Measurements from ENCODE around the gene MYO18B. TPM values are rescaled to one million over a fixed set of nuclear protein-coding genes. Genes with fewer than 3 reads are reported as not detected.

MYO18B gene
- total and polyA plus RNA-seq, 9 donors = 47.3 to 92.1 (median 74.7) TPM

- H3K36me3 ChIP-seq (ENCODE audit: control insufficient read depth, insufficient read depth, low read length) = peaks cover 67% of the 10 kb centered on the region
- H3K4me3 ChIP-seq (ENCODE audit: low read length) = no peak overlapping the region
- no peak overlapping the region for H3K27ac ChIP-seq (ENCODE audit: low read length)
- 92% methylated on average over 5 of the region's 11 CpGs for WGBS (ENCODE audit: insufficient coverage)
- H3K9me3 ChIP-seq (replicated peaks; ENCODE audit: control insufficient read depth, low read depth, low read length) = peaks cover 2% of the 10 kb centered on the region
- H3K4me1 ChIP-seq (ENCODE audit: control insufficient read depth, insufficient read depth, low read length) = no peaks in the 10 kb centered on the region
- H3K27me3 ChIP-seq (ENCODE audit: control insufficient read depth, insufficient read depth, low read length) = no peaks in the 10 kb centered on the region
- no peak for DNase-seq
Observed at GRCh38 chr22:25829808-25830777, 88.1 kb downstream of the MYO18B start.

GRCh38 chr22:25833091-25833490 lies 91.1 kb downstream of the MYO18B start:
- 82% methylated on average over 5 of the region's 5 CpGs for WGBS (ENCODE audit: insufficient coverage)
- DNase-seq = no peak
- Histone ChIP-seq H3K36me3 (ENCODE audit: control insufficient read depth, insufficient read depth, low read length) (peaks cover 66% of the 10 kb centered on the region), H3K27ac (ENCODE audit: low read length) (no peak overlapping the region), H3K4me1 (ENCODE audit: control insufficient read depth, insufficient read depth, low read length) (peaks cover 3% of the 10 kb centered on the region), H3K9me3 (replicated peaks; ENCODE audit: control insufficient read depth, low read depth, low read length) (peaks cover 2% of the 10 kb centered on the region), H3K4me3 (ENCODE audit: low read length) (no peak overlapping the region), H3K27me3 (ENCODE audit: control insufficient read depth, insufficient read depth, low read length) (no peaks in the 10 kb centered on the region)

GRCh38 chr22:25833676-25834075 lies 91.7 kb downstream of the MYO18B start:
- no peaks in the 10 kb centered on the region for H3K27me3 ChIP-seq (ENCODE audit: control insufficient read depth, insufficient read depth, low read length)
- no peak overlapping the region for H3K27ac ChIP-seq (ENCODE audit: low read length)
- DNase-seq = no peak
- H3K36me3 ChIP-seq (ENCODE audit: control insufficient read depth, insufficient read depth, low read length) = peaks cover 67% of the 10 kb centered on the region
- WGBS (ENCODE audit: insufficient coverage) = 80% methylated on average over 2 of the region's 2 CpGs
- peaks cover 2% of the 10 kb centered on the region for H3K9me3 ChIP-seq (replicated peaks; ENCODE audit: control insufficient read depth, low read depth, low read length)
- H3K4me1 ChIP-seq (ENCODE audit: control insufficient read depth, insufficient read depth, low read length) = peaks cover 3% of the 10 kb centered on the region
- H3K4me3 ChIP-seq (ENCODE audit: low read length) = no peak overlapping the region

GRCh38 chr22:25834490-25834889 lies 92.5 kb downstream of the MYO18B start:
- Histone ChIP-seq H3K4me1 (ENCODE audit: control insufficient read depth, insufficient read depth, low read length) (peaks cover 3% of the 10 kb centered on the region), H3K4me3 (ENCODE audit: low read length) (no peak overlapping the region), H3K27me3 (ENCODE audit: control insufficient read depth, insufficient read depth, low read length) (no peaks in the 10 kb centered on the region), H3K9me3 (replicated peaks; ENCODE audit: control insufficient read depth, low read depth, low read length) (peaks cover 2% of the 10 kb centered on the region), H3K36me3 (ENCODE audit: control insufficient read depth, insufficient read depth, low read length) (peaks cover 63% of the 10 kb centered on the region), H3K27ac (ENCODE audit: low read length) (no peak overlapping the region)
- no peak for DNase-seq
- no CpG with 5 or more reads among the region's 4 CpGs for WGBS (ENCODE audit: insufficient coverage)

GRCh38 chr22:25835348-25835747 lies 93.4 kb downstream of the MYO18B start:
- H3K4me1 ChIP-seq (ENCODE audit: control insufficient read depth, insufficient read depth, low read length) = peaks cover 6% of the 10 kb centered on the region
- peaks cover 56% of the 10 kb centered on the region for H3K36me3 ChIP-seq (ENCODE audit: control insufficient read depth, insufficient read depth, low read length)
- H3K4me3 ChIP-seq (ENCODE audit: low read length) = no peak overlapping the region
- peaks cover 1% of the 10 kb centered on the region for H3K9me3 ChIP-seq (replicated peaks; ENCODE audit: control insufficient read depth, low read depth, low read length)
- 74% methylated on average over 7 of the region's 7 CpGs for WGBS (ENCODE audit: insufficient coverage)
- no peak overlapping the region for H3K27ac ChIP-seq (ENCODE audit: low read length)
- no peaks in the 10 kb centered on the region for H3K27me3 ChIP-seq (ENCODE audit: control insufficient read depth, insufficient read depth, low read length)
- no peak for DNase-seq

GRCh38 chr22:25837288-25837900 lies 95.4 kb downstream of the MYO18B start:
- Histone ChIP-seq H3K9me3 (replicated peaks; ENCODE audit: control insufficient read depth, low read depth, low read length) (no peaks in the 10 kb centered on the region), H3K27me3 (ENCODE audit: control insufficient read depth, insufficient read depth, low read length) (no peaks in the 10 kb centered on the region), H3K4me1 (ENCODE audit: control insufficient read depth, insufficient read depth, low read length) (peaks cover 7% of the 10 kb centered on the region), H3K4me3 (ENCODE audit: low read length) (no peak overlapping the region), H3K27ac (ENCODE audit: low read length) (no peak overlapping the region), H3K36me3 (ENCODE audit: control insufficient read depth, insufficient read depth, low read length) (peaks cover 54% of the 10 kb centered on the region)
- 66% methylated on average over 8 of the region's 9 CpGs for WGBS (ENCODE audit: insufficient coverage)
- no peak for DNase-seq

- peaks cover 48% of the 10 kb centered on the region for H3K36me3 ChIP-seq (ENCODE audit: control insufficient read depth, insufficient read depth, low read length)
- 85% methylated on average over 9 of the region's 12 CpGs for WGBS (ENCODE audit: insufficient coverage)
Observed at GRCh38 chr22:25838960-25839741, 97.2 kb downstream of the MYO18B start.

GRCh38 chr22:25839755-25840154 lies 97.8 kb downstream of the MYO18B start:
- Histone ChIP-seq H3K9me3 (replicated peaks; ENCODE audit: control insufficient read depth, low read depth, low read length) (no peaks in the 10 kb centered on the region), H3K36me3 (ENCODE audit: control insufficient read depth, insufficient read depth, low read length) (peaks cover 50% of the 10 kb centered on the region), H3K27me3 (ENCODE audit: control insufficient read depth, insufficient read depth, low read length) (no peaks in the 10 kb centered on the region), H3K4me1 (ENCODE audit: control insufficient read depth, insufficient read depth, low read length) (peaks cover 7% of the 10 kb centered on the region), H3K4me3 (ENCODE audit: low read length) (no peak overlapping the region), H3K27ac (ENCODE audit: low read length) (no peak overlapping the region)
- 87% methylated on average over 4 of the region's 6 CpGs for WGBS (ENCODE audit: insufficient coverage)
- no peak for DNase-seq

More at GRCh38 chr22:25838960-25839741, 97.2 kb downstream of the MYO18B start:
- Histone ChIP-seq H3K4me3 (ENCODE audit: low read length) (no peak overlapping the region), H3K9me3 (replicated peaks; ENCODE audit: control insufficient read depth, low read depth, low read length) (no peaks in the 10 kb centered on the region), H3K27ac (ENCODE audit: low read length) (no peak overlapping the region), H3K27me3 (ENCODE audit: control insufficient read depth, insufficient read depth, low read length) (no peaks in the 10 kb centered on the region), H3K4me1 (ENCODE audit: control insufficient read depth, insufficient read depth, low read length) (peaks cover 7% of the 10 kb centered on the region)
- no peak for DNase-seq

- Histone ChIP-seq H3K36me3 (ENCODE audit: control insufficient read depth, insufficient read depth, low read length) (peaks cover 49% of the 10 kb centered on the region), H3K27ac (ENCODE audit: low read length) (no peak overlapping the region), H3K4me1 (ENCODE audit: control insufficient read depth, insufficient read depth, low read length) (peaks cover 7% of the 10 kb centered on the region), H3K27me3 (ENCODE audit: control insufficient read depth, insufficient read depth, low read length) (no peaks in the 10 kb centered on the region), H3K4me3 (ENCODE audit: low read length) (no peak overlapping the region), H3K9me3 (replicated peaks; ENCODE audit: control insufficient read depth, low read depth, low read length) (no peaks in the 10 kb centered on the region)
- 66% methylated on average over 5 of the region's 5 CpGs for WGBS (ENCODE audit: insufficient coverage)
- no peak for DNase-seq
Observed at GRCh38 chr22:25840167-25840566, 98.2 kb downstream of the MYO18B start.

- peaks cover 7% of the 10 kb centered on the region for H3K4me1 ChIP-seq (ENCODE audit: control insufficient read depth, insufficient read depth, low read length)
- no peaks in the 10 kb centered on the region for H3K9me3 ChIP-seq (replicated peaks; ENCODE audit: control insufficient read depth, low read depth, low read length)
- no peak for DNase-seq
- WGBS (ENCODE audit: insufficient coverage) = 46% methylated on average over 3 of the region's 3 CpGs
- H3K36me3 ChIP-seq (ENCODE audit: control insufficient read depth, insufficient read depth, low read length) = peaks cover 46% of the 10 kb centered on the region
- H3K27ac ChIP-seq (ENCODE audit: low read length) = no peak overlapping the region
- H3K27me3 ChIP-seq (ENCODE audit: control insufficient read depth, insufficient read depth, low read length) = no peaks in the 10 kb centered on the region
- no peak overlapping the region for H3K4me3 ChIP-seq (ENCODE audit: low read length)
Observed at GRCh38 chr22:25840891-25841290, 98.9 kb downstream of the MYO18B start.

All from muscle of leg (tissue), 11 donors.